ENCODE measurements around the gene SLC25A41. TPM values are rescaled to one million over a fixed set of nuclear protein-coding genes. Genes with fewer than 3 reads are reported as not detected.

SLC25A41 gene
- total and polyA plus RNA-seq, 2 of the 13 experiments (the other 11 are each of a cell fraction or from before 2014, with no cell fraction given): 0.33 to 0.95 TPM

GRCh38 chr19:6393074-6393982 is 40.2 kb downstream of the SLC25A41 start, which contains the start of gene GTF2F1 (continued):
- no peak for TF ChIP-seq SETDB1 (CRISPR knock-in tag; IDR thresholded peaks at IDR 0.05; ENCODE audit: borderline replicate concordance)
- TF ChIP-seq, protein P1, sequence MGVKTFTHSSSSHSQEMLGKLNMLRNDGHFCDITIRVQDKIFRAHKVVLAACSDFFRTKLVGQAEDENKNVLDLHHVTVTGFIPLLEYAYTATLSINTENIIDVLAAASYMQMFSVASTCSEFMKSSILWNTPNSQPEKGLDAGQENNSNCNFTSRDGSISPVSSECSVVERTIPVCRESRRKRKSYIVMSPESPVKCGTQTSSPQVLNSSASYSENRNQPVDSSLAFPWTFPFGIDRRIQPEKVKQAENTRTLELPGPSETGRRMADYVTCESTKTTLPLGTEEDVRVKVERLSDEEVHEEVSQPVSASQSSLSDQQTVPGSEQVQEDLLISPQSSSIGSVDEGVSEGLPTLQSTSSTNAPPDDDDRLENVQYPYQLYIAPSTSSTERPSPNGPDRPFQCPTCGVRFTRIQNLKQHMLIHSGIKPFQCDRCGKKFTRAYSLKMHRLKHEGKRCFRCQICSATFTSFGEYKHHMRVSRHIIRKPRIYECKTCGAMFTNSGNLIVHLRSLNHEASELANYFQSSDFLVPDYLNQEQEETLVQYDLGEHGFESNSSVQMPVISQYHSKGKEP (CRISPR knock-in tag; IDR thresholded peaks at IDR 0.05): peak; percentile 50; the same call in 1 of the 2 replicates
- peak; percentile 68; the same call in 1 of the 2 replicates for TF ChIP-seq ZNF430 (CRISPR knock-in tag; IDR thresholded peaks at IDR 0.05)
- TF ChIP-seq ZNF780A (CRISPR knock-in tag; IDR thresholded peaks at IDR 0.05): no peak
- no peak for TF ChIP-seq CCAR2 (optimal IDR thresholded peaks at IDR 0.05; ENCODE audit: low read depth, low read length)
- TF ChIP-seq, protein P2, sequence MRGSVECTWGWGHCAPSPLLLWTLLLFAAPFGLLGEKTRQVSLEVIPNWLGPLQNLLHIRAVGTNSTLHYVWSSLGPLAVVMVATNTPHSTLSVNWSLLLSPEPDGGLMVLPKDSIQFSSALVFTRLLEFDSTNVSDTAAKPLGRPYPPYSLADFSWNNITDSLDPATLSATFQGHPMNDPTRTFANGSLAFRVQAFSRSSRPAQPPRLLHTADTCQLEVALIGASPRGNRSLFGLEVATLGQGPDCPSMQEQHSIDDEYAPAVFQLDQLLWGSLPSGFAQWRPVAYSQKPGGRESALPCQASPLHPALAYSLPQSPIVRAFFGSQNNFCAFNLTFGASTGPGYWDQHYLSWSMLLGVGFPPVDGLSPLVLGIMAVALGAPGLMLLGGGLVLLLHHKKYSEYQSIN (CRISPR knock-in tag; IDR thresholded peaks at IDR 0.05; ENCODE audit: borderline replicate concordance): no peak
- TF ChIP-seq CC2D1A (CRISPR knock-in tag; IDR thresholded peaks at IDR 0.05): 0 out of 2 replicates have a peak, but pooled peaks have one; percentile 14
- no peak for TF ChIP-seq CHCHD3 (CRISPR knock-in tag; IDR thresholded peaks at IDR 0.05)
- peak; percentile 58 for TF ChIP-seq ETV5 (CRISPR knock-in tag; IDR thresholded peaks at IDR 0.05; ENCODE audit: borderline replicate concordance)
- TF ChIP-seq ASH2L (IDR thresholded peaks at IDR 0.05; ENCODE audit: insufficient read length, low read depth, low read length): peak; percentile 71
- TF ChIP-seq ZNF704 (CRISPR knock-in tag; IDR thresholded peaks at IDR 0.05; ENCODE audit: borderline replicate concordance): no peak
- 0 out of 2 replicates have a peak, but pooled peaks have one; percentile 22 for TF ChIP-seq ZMAT3 (CRISPR knock-in tag; conservative IDR thresholded peaks at IDR 0.05)
- TF ChIP-seq IKZF1 (IDR thresholded peaks at IDR 0.05): no peak
- no peak for TF ChIP-seq SP1 (IDR thresholded peaks at IDR 0.05)
- TF ChIP-seq SP1 (CRISPR knock-in tag; IDR thresholded peaks at IDR 0.05): peak; percentile 20; the same call in 1 of the 2 replicates
- peak; percentile 59 for TF ChIP-seq RXRA (CRISPR knock-in tag; IDR thresholded peaks at IDR 0.05)
- TF ChIP-seq ZNF672 (CRISPR knock-in tag; IDR thresholded peaks at IDR 0.05): no peak
- peak; percentile 81 for TF ChIP-seq RFX3 (CRISPR knock-in tag; IDR thresholded peaks at IDR 0.05)
- TF ChIP-seq AKAP8 (CRISPR knock-in tag; IDR thresholded peaks at IDR 0.05): peak; percentile 36; the same call in 1 of the 2 replicates
- TF ChIP-seq NAIF1 (CRISPR knock-in tag; IDR thresholded peaks at IDR 0.05; ENCODE audit: borderline replicate concordance): peak; percentile 86; the same call in 1 of the 2 replicates
- TF ChIP-seq ATF7-NPFF (CRISPR knock-in tag; IDR thresholded peaks at IDR 0.05; ENCODE audit: low read depth): 0 out of 2 replicates have a peak, but pooled peaks have one; percentile 25
- TF ChIP-seq SALL1 (CRISPR knock-in tag; IDR thresholded peaks at IDR 0.05): peak; percentile 58
- TF ChIP-seq ZNF563 (CRISPR knock-in tag; IDR thresholded peaks at IDR 0.05): peak; percentile 55; the same call in 1 of the 2 replicates
- no peak for TF ChIP-seq ZBTB37 (CRISPR knock-in tag; IDR thresholded peaks at IDR 0.05)

Measured in HepG2 (cell line).